GM23338 (cell line): Measurements from ENCODE around the gene CACNA2D2. TPM values are rescaled to one million over a fixed set of nuclear protein-coding genes. Genes with fewer than 3 reads are reported as not detected.

ENCODE experiments used
- ATAC-seq: fragments of 200-7000 bp; cut with Tn5 transposase; 3 replicates; pipeline ENCODE4 v1.9.1; 2020
- DNase-seq: peaks from one replicate; pipeline ENCODE4 v3.0.0-alpha.2; 2015; ENCODE audit warnings: low spot score
- H2AFZ ChIP-seq: fragments of 200-600 bp; sonication (generic); 2 replicates; pipeline ENCODE4 v1.8.0; 2016; ENCODE audit warnings: antibody characterized with exemption, mild to moderate bottlenecking, moderate library complexity
- H3F3A ChIP-seq: fragments of 200-600 bp; sonication (generic); replicated peaks from 2 replicates; pipeline ENCODE4 v1.8.0; 2017; ENCODE audit warnings: antibody characterized with exemption, mixed run types, low read depth
- H3K27ac ChIP-seq: fragments of 200-600 bp; sonication (generic); 2 replicates; pipeline ENCODE4 v1.6.1; 2016; ENCODE audit warnings: low read depth
- H3K27me3 ChIP-seq: fragments of 200-600 bp; sonication (generic); 2 replicates; pipeline ENCODE4 v1.8.0; 2016; ENCODE audit warnings: mild to moderate bottlenecking, mixed run types, moderate library complexity; ENCODE audit not compliant: insufficient read depth
- H3K36me3 ChIP-seq: fragments of 200-600 bp; sonication (generic); 2 replicates; pipeline ENCODE4 v1.8.0; 2016; ENCODE audit warnings: mild to moderate bottlenecking; ENCODE audit not compliant: insufficient read depth
- H3K4me1 ChIP-seq: fragments of 200-600 bp; sonication (generic); 2 replicates; pipeline ENCODE4 v1.8.0; 2016; ENCODE audit warnings: mild to moderate bottlenecking, moderate library complexity; ENCODE audit not compliant: insufficient read depth
- H3K4me2 ChIP-seq: fragments of 200-600 bp; sonication (generic); 2 replicates; pipeline ENCODE4 v1.7.1; 2017; ENCODE audit warnings: mixed run types
- H3K4me3 ChIP-seq: fragments of 200-600 bp; sonication (generic); 2 replicates; pipeline ENCODE4 v1.6.1; 2016; ENCODE audit warnings: mixed run types
- H3K79me2 ChIP-seq: fragments of 200-600 bp; sonication (generic); replicated peaks from 2 replicates; pipeline ENCODE4 v1.8.0; 2017; ENCODE audit warnings: mild to moderate bottlenecking; ENCODE audit not compliant: insufficient read depth
- H3K9me2 ChIP-seq: fragments of 200-600 bp; sonication (generic); 2 replicates; pipeline ENCODE4 v1.8.0; 2017; ENCODE audit not compliant: insufficient read depth
- H4K20me1 ChIP-seq: fragments of 200-600 bp; sonication (generic); replicated peaks from 2 replicates; pipeline ENCODE4 v1.8.0; 2017; ENCODE audit warnings: mild to moderate bottlenecking; ENCODE audit not compliant: insufficient read depth
- H3K27ac Mint-ChIP-seq: 2 replicates; pipeline ENCODE4 v1.8.0; 2020; ENCODE audit warnings: inconsistent platforms, mild to moderate bottlenecking, moderate library complexity, mixed read lengths
- H3K27me3 Mint-ChIP-seq: 3 replicates; pipeline ENCODE4 v1.8.0; 2022; ENCODE audit warnings: low read depth, mild to moderate bottlenecking, moderate library complexity, mixed read lengths, inconsistent platforms; ENCODE audit not compliant: insufficient read depth, poor library complexity
- H3K36me3 Mint-ChIP-seq: 3 replicates; pipeline ENCODE4 v1.8.0; 2021; ENCODE audit warnings: low read depth, mild to moderate bottlenecking, inconsistent platforms, moderate library complexity, mixed read lengths
- H3K4me1 Mint-ChIP-seq: 3 replicates; pipeline ENCODE4 v1.8.0; 2020; ENCODE audit warnings: mild to moderate bottlenecking, inconsistent platforms, mixed read lengths
- H3K4me3 Mint-ChIP-seq: 3 replicates; pipeline ENCODE4 v1.8.0; 2021; ENCODE audit warnings: moderate library complexity, mild to moderate bottlenecking, inconsistent platforms, mixed read lengths
- H3K9me3 Mint-ChIP-seq: 3 replicates; pipeline ENCODE4 v1.8.0; 2020; ENCODE audit warnings: moderate library complexity, mild to moderate bottlenecking, inconsistent platforms, mixed read lengths
- CREB1 ChIP-seq: fragments of 250-450 bp; sonication (Bioruptor Pico); IDR thresholded peaks from 2 replicates; pipeline ENCODE4 v1.5.0; 2020; ENCODE audit warnings: low read depth, mild to moderate bottlenecking, moderate library complexity
- CTCF ChIP-seq, 2 experiments: fragments of 200-600 bp in 1 of 2; sonication (generic) in 1 of 2; conservative IDR thresholded peaks; 2 replicates each; pipeline versions ENCODE4 v1.5.1 to v1.6.1; 2016 to 2017; ENCODE audit warnings: antibody characterized with exemption in 2 of 2, low read depth in 2 of 2, mild to moderate bottlenecking in 2 of 2, moderate library complexity in 1 of 2
- EZH2 ChIP-seq: fragments of 200-600 bp; sonication (generic); IDR thresholded peaks from one replicate; pipeline ENCODE4 v1.8.0; 2017; ENCODE audit warnings: antibody characterized with exemption, mild to moderate bottlenecking, low read depth; ENCODE audit not compliant: unreplicated experiment
- EZH2phosphoT487 ChIP-seq: fragments of 200-600 bp; sonication (generic); IDR thresholded peaks from one replicate; pipeline ENCODE4 v1.8.1; 2018; ENCODE audit warnings: antibody characterized with exemption; ENCODE audit not compliant: unreplicated experiment
- JUNB ChIP-seq: IDR thresholded peaks from one replicate; pipeline ENCODE4 v1.6.1; 2016; ENCODE audit warnings: antibody characterized with exemption; ENCODE audit not compliant: unreplicated experiment
- NANOG ChIP-seq: IDR thresholded peaks from 2 replicates; pipeline ENCODE4 v1.6.1; 2016; ENCODE audit warnings: antibody characterized with exemption, borderline replicate concordance
- POLR2AphosphoS5 ChIP-seq: IDR thresholded peaks from 2 replicates; pipeline ENCODE4 v1.6.1; 2016; ENCODE audit warnings: antibody characterized with exemption, low read depth
- REST ChIP-seq: IDR thresholded peaks from one replicate; pipeline ENCODE4 v1.6.1; 2018; ENCODE audit warnings: antibody characterized with exemption; ENCODE audit not compliant: unreplicated experiment
- STAT1 ChIP-seq: IDR thresholded peaks from one replicate; pipeline ENCODE4 v1.6.1; 2016; ENCODE audit warnings: antibody characterized with exemption; ENCODE audit not compliant: unreplicated experiment
- ZNF114 ChIP-seq: fragments of 250-450 bp; sonication (Bioruptor Pico); IDR thresholded peaks from 2 replicates; pipeline ENCODE4 v1.5.0; 2020; ENCODE audit warnings: mild to moderate bottlenecking, moderate library complexity
- ZNF331 ChIP-seq: fragments of 250-450 bp; sonication (Bioruptor Pico); IDR thresholded peaks from 2 replicates; pipeline ENCODE4 v1.5.0; 2020; ENCODE audit warnings: low read depth, mild to moderate bottlenecking, moderate library complexity
- ZNF462 ChIP-seq: fragments of 250-450 bp; sonication (Bioruptor Pico); IDR thresholded peaks from 2 replicates; pipeline ENCODE4 v1.5.0; 2020; ENCODE audit warnings: mild to moderate bottlenecking, moderate library complexity
- polyA plus RNA-seq: library from polyadenylated mRNA; unstranded; fragments of >200 nt; fragmentation: Nextera tagmentation; extraction: Ambion mirVana; gene quantifications from 2 replicates; pipeline ENCODE4 v1.2.1, GENCODE V29; 2016
- total RNA-seq: library from RNA; depleted of rRNA; stranded (reverse); fragments of >200 nt; shearing (Covaris generic); gene quantifications from 2 replicates; pipeline ENCODE4 v1.2.3, GENCODE V29; 2014

The CACNA2D2 gene
- total and polyA plus RNA-seq, 2 experiments from 2014 or later = 4.7 to 11.4 TPM

GRCh38 chr3:50459785-50460184, 43.6 kb downstream of the CACNA2D2 start:
- H3K79me2 ChIP-seq = no peaks in the 10 kb centered on the region
- H3K4me3 ChIP-seq = no peak overlapping the region
- H3K9me3 Mint-ChIP-seq = no peaks in the 10 kb centered on the region
- no peak overlapping the region for H2AFZ ChIP-seq
- no peak overlapping the region for H3K27ac Mint-ChIP-seq
- no peaks in the 10 kb centered on the region; the same call in 2 of the 3 replicates for H3K36me3 Mint-ChIP-seq
- H3K4me1 Mint-ChIP-seq = peaks cover 27% of the 10 kb centered on the region
- no peak overlapping the region for H3K4me2 ChIP-seq
- 0 out of 2 replicates have a peak, but pooled peaks cover 5% of the 10 kb centered on the region for H4K20me1 ChIP-seq
- no peaks in the 10 kb centered on the region for H3K9me2 ChIP-seq
- no peaks in the 10 kb centered on the region for H3K27me3 ChIP-seq
- peak; percentile 71 for ATAC-seq
- TF ChIP-seq REST (peak; percentile 65), EZH2phosphoT487 (no peak)
- peaks cover 3% of the 10 kb centered on the region; the same call in 1 of the 2 replicates for H3K4me1 ChIP-seq
- H3K36me3 ChIP-seq = no peaks in the 10 kb centered on the region
- H3K27ac ChIP-seq = no peak overlapping the region
- H3K27me3 Mint-ChIP-seq = peaks cover 8% of the 10 kb centered on the region
- H3K4me3 Mint-ChIP-seq = no peak overlapping the region
- H3F3A ChIP-seq = no peaks in the 10 kb centered on the region
- DNase-seq = peak; percentile 52

- Mint-ChIP-seq H3K4me1 (peaks cover 36% of the 10 kb centered on the region), H3K27ac (no peak overlapping the region), H3K4me3 (no peak overlapping the region), H3K36me3 (no peaks in the 10 kb centered on the region; the same call in 2 of the 3 replicates), H3K27me3 (peaks cover 12% of the 10 kb centered on the region), H3K9me3 (no peaks in the 10 kb centered on the region)
- Histone ChIP-seq H4K20me1 (0 out of 2 replicates have a peak, but pooled peaks cover 5% of the 10 kb centered on the region), H3K79me2 (no peaks in the 10 kb centered on the region), H3K4me3 (no peak overlapping the region), H3K27me3 (no peaks in the 10 kb centered on the region), H3K4me1 (peaks cover 11% of the 10 kb centered on the region; the same call in 1 of the 2 replicates), H3K9me2 (0 out of 2 replicates have a peak, but pooled peaks cover 3% of the 10 kb centered on the region), H3F3A (no peaks in the 10 kb centered on the region), H3K36me3 (no peaks in the 10 kb centered on the region), H3K27ac (no peak overlapping the region), H2AFZ (no peak overlapping the region), H3K4me2 (no peak overlapping the region)
- ATAC-seq (no peak), DNase-seq (no peak)
- TF ChIP-seq POLR2AphosphoS5 = no peak
- TF ChIP-seq JUNB = no peak
- no peak for TF ChIP-seq ZNF331
- TF ChIP-seq CREB1 (CRISPR knock-in tag) = no peak
- no peak for TF ChIP-seq ZNF462 (CRISPR knock-in tag)
- no peak for TF ChIP-seq EZH2
- no peak for TF ChIP-seq NANOG
- TF ChIP-seq ZNF114 (CRISPR knock-in tag) = no peak
- TF ChIP-seq CTCF (conservative IDR thresholded peaks at IDR 0.05; ENCODE audit: low read depth in 2 of 2) = no peak
- no peak for TF ChIP-seq STAT1
Observed at GRCh38 chr3:50457988-50458387, 45.4 kb downstream of the CACNA2D2 start.
